ENCODE results near the gene CHD5.

CHD5 gene

DNA sequence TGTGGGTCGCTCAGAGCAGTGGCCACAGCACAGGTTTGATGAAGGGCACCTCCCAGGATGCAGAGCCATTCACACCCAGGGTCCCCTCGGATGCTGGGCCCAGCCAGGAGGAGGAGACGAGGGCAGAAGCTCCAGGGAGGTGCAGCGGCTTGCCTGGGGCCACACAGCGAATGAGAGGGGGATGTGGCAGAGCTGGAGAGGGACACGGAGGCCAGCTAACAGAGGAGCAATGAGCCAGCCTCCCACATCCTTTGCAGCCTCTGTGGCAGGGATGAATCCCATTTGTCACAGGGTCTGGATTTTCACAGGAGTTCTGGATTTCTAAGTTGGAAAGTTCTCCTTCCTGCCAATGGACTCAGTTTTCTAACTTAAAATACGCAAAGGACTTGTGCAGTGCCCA is 35.9 kb downstream of the CHD5 start:
- H3K4me3 ChIP-seq (ENCODE audit: low read depth, low read length), result no peak overlapping the region
- TF ChIP-seq, protein P1, sequence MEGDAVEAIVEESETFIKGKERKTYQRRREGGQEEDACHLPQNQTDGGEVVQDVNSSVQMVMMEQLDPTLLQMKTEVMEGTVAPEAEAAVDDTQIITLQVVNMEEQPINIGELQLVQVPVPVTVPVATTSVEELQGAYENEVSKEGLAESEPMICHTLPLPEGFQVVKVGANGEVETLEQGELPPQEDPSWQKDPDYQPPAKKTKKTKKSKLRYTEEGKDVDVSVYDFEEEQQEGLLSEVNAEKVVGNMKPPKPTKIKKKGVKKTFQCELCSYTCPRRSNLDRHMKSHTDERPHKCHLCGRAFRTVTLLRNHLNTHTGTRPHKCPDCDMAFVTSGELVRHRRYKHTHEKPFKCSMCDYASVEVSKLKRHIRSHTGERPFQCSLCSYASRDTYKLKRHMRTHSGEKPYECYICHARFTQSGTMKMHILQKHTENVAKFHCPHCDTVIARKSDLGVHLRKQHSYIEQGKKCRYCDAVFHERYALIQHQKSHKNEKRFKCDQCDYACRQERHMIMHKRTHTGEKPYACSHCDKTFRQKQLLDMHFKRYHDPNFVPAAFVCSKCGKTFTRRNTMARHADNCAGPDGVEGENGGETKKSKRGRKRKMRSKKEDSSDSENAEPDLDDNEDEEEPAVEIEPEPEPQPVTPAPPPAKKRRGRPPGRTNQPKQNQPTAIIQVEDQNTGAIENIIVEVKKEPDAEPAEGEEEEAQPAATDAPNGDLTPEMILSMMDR (IDR thresholded peaks at IDR 0.05; ENCODE audit: low read depth, low read length), result no peak
- no peak for DNase-seq (ENCODE audit: low read depth, low spot score)
- in situ Hi-C loops (cut with HindIII; ENCODE audit: low sequenced_read_pairs), result no loop called here

DNA sequence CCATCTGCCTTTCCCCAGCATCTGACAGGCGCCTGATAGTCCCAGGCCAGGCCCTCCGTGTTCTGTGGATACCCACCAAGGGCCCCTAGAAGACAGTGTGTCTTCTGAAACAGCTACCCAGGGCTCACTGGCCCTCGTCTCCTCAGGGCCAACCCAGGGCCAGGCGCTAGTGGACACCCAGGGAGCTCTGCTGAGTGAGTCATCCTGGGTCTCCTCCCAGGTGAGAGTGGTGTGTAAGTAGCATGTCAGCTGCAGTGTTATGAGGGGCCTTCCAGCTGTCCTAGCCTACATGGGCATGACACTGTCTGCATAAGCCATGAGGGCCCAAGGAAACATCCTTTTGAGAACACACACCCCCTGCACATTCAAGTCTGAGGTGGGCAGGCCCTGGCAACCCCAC is 36.7 kb downstream of the CHD5 start:
- in situ Hi-C loops (cut with HindIII; ENCODE audit: low sequenced_read_pairs), result no loop called here
- TF ChIP-seq, protein P1 (IDR thresholded peaks at IDR 0.05; ENCODE audit: low read depth, low read length), result no peak
- no peak for DNase-seq (ENCODE audit: low read depth, low spot score)

DNA sequence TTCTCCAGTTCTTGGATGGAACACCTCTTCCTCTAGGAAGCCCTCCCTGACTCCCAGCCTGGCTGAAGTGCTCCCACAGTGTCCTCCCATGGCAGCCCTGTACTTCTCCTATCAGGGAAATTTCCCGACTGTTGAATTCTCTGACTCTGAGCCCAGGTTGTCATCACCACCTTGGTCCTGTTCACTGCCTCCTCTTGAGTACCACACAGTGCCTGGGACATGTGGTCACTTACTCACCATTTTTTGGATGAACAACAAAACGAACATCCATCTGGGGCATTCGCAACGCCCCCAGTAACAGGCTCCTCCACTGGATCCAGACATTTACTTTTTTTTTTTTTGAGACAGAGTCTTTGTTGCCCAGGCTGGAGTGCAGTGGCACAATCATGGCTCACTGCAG is 37.4 kb downstream of the CHD5 start:
- no peak overlapping the region for H3K4me3 ChIP-seq (ENCODE audit: low read depth, low read length)
- in situ Hi-C loops (cut with HindIII; ENCODE audit: low sequenced_read_pairs), result no loop called here
- TF ChIP-seq, protein P1 (IDR thresholded peaks at IDR 0.05; ENCODE audit: low read depth, low read length), result no peak
- DNase-seq (ENCODE audit: low read depth, low spot score), result no peak

More for the DNA sequence above, 36.7 kb downstream of the CHD5 start:
- H3K4me3 ChIP-seq (ENCODE audit: low read depth, low read length), result no peak overlapping the region

DNA sequence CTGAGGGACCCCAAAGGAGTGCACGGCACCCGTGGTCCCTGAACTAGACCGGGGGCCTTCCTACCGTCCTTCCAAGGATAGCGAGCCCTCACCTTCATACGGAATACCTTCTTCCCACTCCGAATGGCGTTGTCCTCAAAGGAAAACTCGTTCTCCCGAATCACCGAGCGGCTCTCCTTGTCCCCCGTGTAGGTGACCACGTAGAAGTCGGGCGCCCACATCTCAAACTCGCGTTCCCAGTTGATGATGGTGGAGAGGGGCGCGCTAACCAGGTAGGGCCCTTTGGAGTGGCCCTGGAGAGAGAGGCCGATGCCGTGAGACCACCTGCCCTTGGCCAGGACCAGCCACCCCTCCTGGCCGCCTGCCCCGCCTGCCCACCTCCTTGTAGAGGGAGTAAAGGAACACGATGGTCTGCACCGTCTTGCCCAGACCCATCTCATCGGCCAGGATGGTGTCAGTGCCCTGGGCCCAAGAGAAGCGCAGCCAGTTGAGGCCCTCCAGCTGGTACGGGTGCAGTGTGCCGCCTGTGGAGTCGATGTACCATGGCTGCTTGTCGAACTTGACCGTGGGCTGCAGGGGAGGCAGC is 38.0 kb downstream of the CHD5 start:
- in situ Hi-C loops (cut with HindIII; ENCODE audit: low sequenced_read_pairs), result no loop called here

DNA sequence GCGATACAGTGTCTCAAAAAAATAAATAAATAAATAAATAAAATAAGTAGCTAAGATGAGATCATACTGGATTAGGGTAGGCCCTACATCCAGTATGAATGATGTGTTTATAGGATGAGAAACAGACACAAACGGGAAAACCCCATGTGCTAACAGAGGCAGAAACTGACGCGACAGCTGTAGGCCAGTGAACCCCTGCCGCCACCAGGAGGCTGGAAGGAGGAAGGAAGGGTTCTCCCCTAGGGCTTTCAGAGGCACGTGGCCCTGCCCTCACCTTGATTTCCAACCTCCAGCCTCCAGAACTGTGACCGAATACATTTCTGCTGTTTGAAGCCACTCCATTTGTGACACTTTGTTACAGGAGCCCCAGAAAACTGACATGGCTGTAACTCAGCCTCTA is 38.5 kb downstream of the CHD5 start:
- TF ChIP-seq, protein P1 (IDR thresholded peaks at IDR 0.05; ENCODE audit: low read depth, low read length), result no peak
- no peak for DNase-seq (ENCODE audit: low read depth, low spot score)
- in situ Hi-C loops (cut with HindIII; ENCODE audit: low sequenced_read_pairs), result no loop called here
- no peak overlapping the region for H3K4me3 ChIP-seq (ENCODE audit: low read depth, low read length)

More for the DNA sequence above, 38.0 kb downstream of the CHD5 start:
- no peak overlapping the region for H3K4me3 ChIP-seq (ENCODE audit: low read depth, low read length)
- TF ChIP-seq, protein P1 (IDR thresholded peaks at IDR 0.05; ENCODE audit: low read depth, low read length), result no peak
- no peak for DNase-seq (ENCODE audit: low read depth, low spot score)

DNA sequence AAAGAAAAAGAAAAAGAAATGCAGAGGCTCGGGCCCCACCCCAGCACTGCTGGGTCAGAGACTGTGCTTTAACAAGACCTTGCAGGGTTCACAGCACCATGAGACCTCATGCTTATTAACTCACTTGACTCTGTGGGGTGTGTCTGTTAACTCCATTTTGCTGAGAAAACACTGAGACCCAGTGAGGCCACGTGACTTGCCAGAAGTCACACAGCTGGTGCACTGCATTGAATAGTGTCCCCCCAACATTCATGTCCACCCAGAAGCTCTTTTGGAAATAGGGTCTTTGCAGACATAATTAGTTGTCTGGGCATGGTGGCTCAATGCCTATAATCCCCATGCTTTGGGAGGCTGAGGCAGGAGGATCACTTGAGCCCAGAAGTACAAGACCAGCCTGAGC is 39.7 kb downstream of the CHD5 start:
- no peak for DNase-seq (ENCODE audit: low read depth, low spot score)
- H3K4me3 ChIP-seq (ENCODE audit: low read depth, low read length), result no peak overlapping the region
- in situ Hi-C loops (cut with HindIII; ENCODE audit: low sequenced_read_pairs), result no loop called here
- TF ChIP-seq, protein P1 (IDR thresholded peaks at IDR 0.05; ENCODE audit: low read depth, low read length), result no peak

Data from astrocyte of the spinal cord (primary cell).